NOMO-1 treated with DMSO at 0.1 percent for 48 hours (cell line): ENCODE results near the gene C1QA.
"Not testable (repeated sequence)": the region's sequence is repeated elsewhere in the genome, so short reads cannot be mapped to it uniquely, and the experiment has no call there.

ENCODE experiments used
- DNase-seq: peaks from one replicate; lab custom pipeline; 2025; ENCODE audit not compliant: unreplicated experiment; lab: John Stamatoyannopoulos, UW

Gene C1QA

GRCh38 chr1:22639286-22639685 is 2.9 kb downstream of the C1QA start:
- no peak for DNase-seq

GRCh38 chr1:22641247-22641646 is 4.8 kb downstream of the C1QA start:
- no peak for DNase-seq

- DNase-seq = peak; percentile 30
These were observed 5.6 kb downstream of the C1QA start for GRCh38 chr1:22641906-22642636.

GRCh38 chr1:22643381-22643780 is 7.0 kb downstream of the C1QA start, which contains the start of gene C1QC:
C1QC (plus strand) TSS chr1:22643633; CDS start chr1:22644024, 391 bp downstream.
- DNase-seq = no peak

- no peak for DNase-seq
These were observed 7.5 kb downstream of the C1QA start for GRCh38 chr1:22643928-22644327.

- no peak for DNase-seq
These were observed 9.5 kb downstream of the C1QA start for GRCh38 chr1:22645931-22646330.

- no peak for DNase-seq
These were observed 10.0 kb downstream of the C1QA start for GRCh38 chr1:22646384-22646783.

GRCh38 chr1:22650089-22650693 is 13.8 kb downstream of the C1QA start:
- no peak for DNase-seq

- no peak for DNase-seq
These were observed 15.8 kb downstream of the C1QA start for GRCh38 chr1:22651941-22652856.

- no peak for DNase-seq
These were observed 16.5 kb downstream of the C1QA start, which contains the start of gene C1QB for GRCh38 chr1:22652881-22653316. C1QB (plus strand) TSS chr1:22653236; CDS start chr1:22659463, 6,227 bp downstream.

GRCh38 chr1:22654692-22655091 is 18.3 kb downstream of the C1QA start:
- DNase-seq = no peak

- no peak for DNase-seq
These were observed 22.1 kb downstream of the C1QA start for GRCh38 chr1:22658385-22659163.

GRCh38 chr1:22660716-22661241 is 24.4 kb downstream of the C1QA start:
- DNase-seq = no peak

GRCh38 chr1:22661880-22662279 is 25.5 kb downstream of the C1QA start:
- no peak for DNase-seq

- DNase-seq = no peak
These were observed 25.9 kb downstream of the C1QA start for GRCh38 chr1:22662318-22662717.

GRCh38 chr1:22662986-22663408 is 26.6 kb downstream of the C1QA start:
- DNase-seq = no peak

- DNase-seq = no peak
These were observed 29.3 kb downstream of the C1QA start for GRCh38 chr1:22665752-22666151.

GRCh38 chr1:22666412-22666811 is 30.0 kb downstream of the C1QA start:
- no peak for DNase-seq

GRCh38 chr1:22668840-22669239 is 32.4 kb downstream of the C1QA start:
- DNase-seq = not testable (repeated sequence)

GRCh38 chr1:22670352-22670975 is 34.0 kb downstream of the C1QA start:
- no peak for DNase-seq
